C4-2B (cell line): ENCODE data around the gene SERTAD3.

ENCODE experiments used
- CTCF ChIP-seq: fragments of 450-650 bp; conservative IDR thresholded peaks from 2 replicates; pipeline ENCODE4 v1.5.1; 2017; ENCODE audit warnings: mild to moderate bottlenecking
- ZFX ChIP-seq: fragments of 450-650 bp; IDR thresholded peaks from 2 replicates; pipeline ENCODE4 v1.6.1; 2017

GRCh38 chr19:40425450-40426287 lies 18.5 kb downstream of the SERTAD3 start, which contains the start of gene SERTAD1:
- TF ChIP-seq CTCF (peak; percentile 96), ZFX (no peak)
